NOMO-1 treated with dmso at 0.1 percent for 144 hours (cell line): ENCODE data around the gene AMFR.

Experiments used
- DNase-seq: peaks from one replicate; lab custom pipeline; 2025; ENCODE audit not compliant: unreplicated experiment; lab: John Stamatoyannopoulos, UW

Gene AMFR

GRCh38 chr16:56424404-56424764 is 961 bp downstream of the AMFR start:
- DNase-seq, result no peak

- peak; percentile 53 for DNase-seq
These were observed 1.6 kb downstream of the AMFR start for GRCh38 chr16:56423584-56424403.

- DNase-seq, result no peak
These were observed 2.4 kb downstream of the AMFR start for GRCh38 chr16:56422896-56423441.

- no peak for DNase-seq
These were observed 3.2 kb downstream of the AMFR start for GRCh38 chr16:56421976-56422669.

GRCh38 chr16:56421313-56421712 is 4.0 kb downstream of the AMFR start:
- DNase-seq, result no peak

- DNase-seq, result no peak
These were observed 4.7 kb downstream of the AMFR start for GRCh38 chr16:56420613-56421012.

GRCh38 chr16:56419740-56420548 is 5.4 kb downstream of the AMFR start:
- DNase-seq, result no peak

GRCh38 chr16:56417138-56417537 is 8.2 kb downstream of the AMFR start:
- DNase-seq, result no peak

GRCh38 chr16:56415875-56416274 is 9.5 kb downstream of the AMFR start:
- DNase-seq, result no peak

GRCh38 chr16:56414366-56414765 is 11.0 kb downstream of the AMFR start:
- DNase-seq, result no peak

- no peak for DNase-seq
These were observed 12.0 kb downstream of the AMFR start for GRCh38 chr16:56413381-56413780.

- no peak for DNase-seq
These were observed 13.7 kb downstream of the AMFR start for GRCh38 chr16:56411624-56412023.

GRCh38 chr16:56411123-56411522 is 14.2 kb downstream of the AMFR start:
- no peak for DNase-seq

GRCh38 chr16:56409195-56409594 is 16.1 kb downstream of the AMFR start:
- no peak for DNase-seq

GRCh38 chr16:56408379-56409098 is 16.8 kb downstream of the AMFR start:
- no peak for DNase-seq

- no peak for DNase-seq
These were observed 19.2 kb downstream of the AMFR start for GRCh38 chr16:56405977-56406672.

GRCh38 chr16:56401482-56401881 is 23.9 kb downstream of the AMFR start:
- no peak for DNase-seq

- DNase-seq, result no peak
These were observed 24.9 kb downstream of the AMFR start for GRCh38 chr16:56400458-56400857.

- DNase-seq, result no peak
These were observed 25.9 kb downstream of the AMFR start for GRCh38 chr16:56399486-56399885.

GRCh38 chr16:56399047-56399446 is 26.3 kb downstream of the AMFR start:
- DNase-seq, result no peak
